Measurements from ENCODE around the gene AKAP13. TPM values are rescaled to one million over a fixed set of nuclear protein-coding genes. Genes with fewer than 3 reads are reported as not detected.
A peak's percentile ranks its signal among the peaks of the same experiment; 100 is the strongest.

The AKAP13 gene
- total RNA-seq, 2 donors from 2014 or later: 228 to 273 TPM

GRCh38 chr15:85642693-85643066 is 262.3 kb downstream of the AKAP13 start:
- H3K4me3 ChIP-seq: peak overlapping the region; percentile 62
- H3K4me1 ChIP-seq (ENCODE audit: control insufficient read depth in 1 of 2, low read depth in 2 of 2): peaks cover 21 to 59% of the 10 kb centered on the region in 2 donors
- DNase-seq (ENCODE audit: low spot score) (peak; percentile 44), ATAC-seq (ENCODE audit: insufficient number of reproducible peaks, low FRiP score, low read depth) (peak; percentile 60)
- peak; percentile 27 for TF ChIP-seq CTCF (IDR thresholded peaks at IDR 0.05)
- no peaks in the 10 kb centered on the region for H3K9me3 ChIP-seq
- H3K36me3 ChIP-seq: peaks cover 12% of the 10 kb centered on the region
- no peaks in the 10 kb centered on the region for H3K27me3 ChIP-seq (replicated peaks; ENCODE audit: insufficient read depth)
- H3K27ac ChIP-seq: peak overlapping the region; percentile 64 to 88

- ATAC-seq (ENCODE audit: insufficient number of reproducible peaks, low FRiP score, low read depth) (no peak), DNase-seq (ENCODE audit: low spot score) (no peak)
- Histone ChIP-seq H3K36me3 (peaks cover 12% of the 10 kb centered on the region), H3K27me3 (replicated peaks; ENCODE audit: insufficient read depth) (no peaks in the 10 kb centered on the region), H3K4me1 (ENCODE audit: control insufficient read depth in 1 of 2, low read depth in 2 of 2) (peaks cover 29 to 60% of the 10 kb centered on the region in 2 donors), H3K4me3 (no peak overlapping the region), H3K9me3 (no peaks in the 10 kb centered on the region), H3K27ac (peak overlapping the region in 1 of 2 donors; percentile 28)
- TF ChIP-seq CTCF (IDR thresholded peaks at IDR 0.05): no peak
These were observed 266.2 kb downstream of the AKAP13 start for GRCh38 chr15:85646538-85647091.

GRCh38 chr15:85649372-85649771 is 269.0 kb downstream of the AKAP13 start:
- H3K9me3 ChIP-seq: no peaks in the 10 kb centered on the region
- TF ChIP-seq CTCF (IDR thresholded peaks at IDR 0.05): no peak
- H3K4me3 ChIP-seq: no peak overlapping the region
- H3K27me3 ChIP-seq (replicated peaks; ENCODE audit: insufficient read depth): no peaks in the 10 kb centered on the region
- peaks cover 22 to 37% of the 10 kb centered on the region in 2 donors for H3K4me1 ChIP-seq (ENCODE audit: control insufficient read depth in 1 of 2, low read depth in 2 of 2)
- H3K27ac ChIP-seq: peak overlapping the region; percentile 61 to 66
- peaks cover 12% of the 10 kb centered on the region for H3K36me3 ChIP-seq
- peak; percentile 83 for ATAC-seq (ENCODE audit: insufficient number of reproducible peaks, low FRiP score, low read depth)
- DNase-seq (ENCODE audit: low spot score): no peak

- Histone ChIP-seq H3K4me1 (ENCODE audit: control insufficient read depth in 1 of 2, low read depth in 2 of 2) (peaks cover 18 to 21% of the 10 kb centered on the region in 2 donors), H3K27ac (no peak overlapping the region), H3K9me3 (no peaks in the 10 kb centered on the region), H3K36me3 (peaks cover 22% of the 10 kb centered on the region), H3K27me3 (replicated peaks; ENCODE audit: insufficient read depth) (no peaks in the 10 kb centered on the region), H3K4me3 (no peak overlapping the region)
- ATAC-seq (ENCODE audit: insufficient number of reproducible peaks, low FRiP score, low read depth) (no peak), DNase-seq (ENCODE audit: low spot score) (no peak)
- no peak for TF ChIP-seq CTCF (IDR thresholded peaks at IDR 0.05)
These were observed 271.1 kb downstream of the AKAP13 start for GRCh38 chr15:85651548-85651947.

GRCh38 chr15:85652457-85652856 is 272.1 kb downstream of the AKAP13 start:
- peaks cover 16% of the 10 kb centered on the region for H3K36me3 ChIP-seq
- DNase-seq (ENCODE audit: low spot score) (no peak), ATAC-seq (ENCODE audit: insufficient number of reproducible peaks, low FRiP score, low read depth) (no peak)
- H3K9me3 ChIP-seq: no peaks in the 10 kb centered on the region
- TF ChIP-seq CTCF (IDR thresholded peaks at IDR 0.05): no peak
- no peaks in the 10 kb centered on the region for H3K27me3 ChIP-seq (replicated peaks; ENCODE audit: insufficient read depth)
- no peak overlapping the region for H3K4me3 ChIP-seq
- no peak overlapping the region for H3K27ac ChIP-seq
- H3K4me1 ChIP-seq (ENCODE audit: control insufficient read depth in 1 of 2, low read depth in 2 of 2): peaks cover 15 to 21% of the 10 kb centered on the region in 2 donors

Data from thoracic aorta (tissue), 2 donors.